Suprapubic skin (tissue), 4 donors: Measurements from ENCODE around the gene ADM.

Experiments
- CTCF ChIP-seq, 2 donors: fragments of 200-600 bp in 1 of 2; fragments of 450-650 bp in 1 of 2; sonication (generic) in 1 of 2; IDR thresholded peaks; one replicate each; pipeline ENCODE4 v1.5.1; 2016 to 2019; ENCODE audit warnings: antibody characterized with exemption in 2 of 2, mild to moderate bottlenecking in 1 of 2, moderate library complexity in 1 of 2
- EP300 ChIP-seq: sonication (generic); formaldehyde crosslinking; IDR thresholded peaks from one replicate; pipeline ENCODE4 v1.6.1; 2017; ENCODE audit warnings: antibody characterized with exemption
- POLR2AphosphoS5 ChIP-seq, 3 donors: sonication (generic); formaldehyde crosslinking; IDR thresholded peaks; one replicate each; pipeline ENCODE4 v1.6.1; 2017; ENCODE audit warnings: antibody characterized with exemption in 3 of 3

GRCh38 chr11:10315083-10315482 is 10.2 kb downstream of the ADM start:
- TF ChIP-seq CTCF (IDR thresholded peaks at IDR 0.05) (no peak), POLR2AphosphoS5 (IDR thresholded peaks at IDR 0.05) (no peak), EP300 (no peak)
